Neural progenitor cell (in vitro differentiated cells): Measurements from ENCODE around the gene P2RX4. TPM values are rescaled to one million over a fixed set of nuclear protein-coding genes. Genes with fewer than 3 reads are reported as not detected.
"Not testable (repeated sequence)": the region's sequence is repeated elsewhere in the genome, so short reads cannot be mapped to it uniquely, and the experiment has no call there.

Experiments used
- DNase-seq: peaks from one replicate; pipeline ENCODE4 v3.0.0-alpha.2; 2016; ENCODE audit warnings: low spot score
- H2AFZ ChIP-seq: fragments of 200-600 bp; sonication (generic); replicated peaks from 2 replicates; pipeline ENCODE4 v1.6.1; 2016; ENCODE audit warnings: antibody characterized with exemption
- H3F3A ChIP-seq: fragments of 200-600 bp; sonication (generic); 2 replicates; pipeline ENCODE4 v1.6.1; 2016; ENCODE audit warnings: antibody characterized with exemption, low read depth
- H3K27ac ChIP-seq: fragments of 200-600 bp; sonication (generic); 2 replicates; pipeline ENCODE4 v1.5.1; 2016; ENCODE audit warnings: mild to moderate bottlenecking
- H3K27me3 ChIP-seq: fragments of 200-600 bp; sonication (generic); 2 replicates; pipeline ENCODE4 v1.6.1; 2016; ENCODE audit warnings: mild to moderate bottlenecking, moderate library complexity
- H3K36me3 ChIP-seq: fragments of 200-600 bp; sonication (generic); 2 replicates; pipeline ENCODE4 v1.5.1; 2016
- H3K4me1 ChIP-seq: fragments of 200-600 bp; sonication (generic); 2 replicates; pipeline ENCODE4 v1.6.1; 2016; ENCODE audit warnings: mixed run types
- H3K4me2 ChIP-seq: fragments of 200-600 bp; sonication (generic); 2 replicates; pipeline ENCODE4 v1.6.1; 2016
- H3K4me3 ChIP-seq: fragments of 200-600 bp; sonication (generic); 2 replicates; pipeline ENCODE4 v1.5.1; 2016
- H3K79me2 ChIP-seq: fragments of 200-600 bp; sonication (generic); 2 replicates; pipeline ENCODE4 v1.6.1; 2016; ENCODE audit warnings: low read depth
- H3K9ac ChIP-seq: fragments of 200-600 bp; sonication (generic); 2 replicates; pipeline ENCODE4 v1.6.1; 2016
- H3K9me3 ChIP-seq: fragments of 200-600 bp; sonication (generic); 2 replicates; pipeline ENCODE4 v1.5.1; 2016; ENCODE audit warnings: low read depth
- H4K20me1 ChIP-seq: fragments of 200-600 bp; sonication (generic); 2 replicates; pipeline ENCODE4 v1.6.1; 2016; ENCODE audit warnings: low read depth
- H3K27ac Mint-ChIP-seq: 3 replicates; pipeline ENCODE4 v1.8.0; 2021; ENCODE audit warnings: mixed read lengths
- H3K27me3 Mint-ChIP-seq: 2 replicates; pipeline ENCODE4 v1.8.0; 2022; ENCODE audit warnings: low read depth, mild to moderate bottlenecking, inconsistent platforms, moderate library complexity, mixed read lengths; ENCODE audit not compliant: insufficient read depth
- H3K36me3 Mint-ChIP-seq: 3 replicates; pipeline ENCODE4 v1.8.0; 2021; ENCODE audit warnings: mixed read lengths
- H3K4me1 Mint-ChIP-seq: 3 replicates; pipeline ENCODE4 v1.8.0; 2021; ENCODE audit warnings: mixed read lengths
- H3K4me3 Mint-ChIP-seq: 3 replicates; pipeline ENCODE4 v1.8.0; 2021; ENCODE audit warnings: mild to moderate bottlenecking, moderate library complexity, mixed read lengths
- H3K9me3 Mint-ChIP-seq: 3 replicates; pipeline ENCODE4 v1.8.0; 2020; ENCODE audit warnings: mixed read lengths
- CTCF ChIP-seq: fragments of 200-600 bp; sonication (generic); IDR thresholded peaks from 2 replicates; pipeline ENCODE4 v1.5.1; 2017; ENCODE audit warnings: antibody characterized with exemption, mild to moderate bottlenecking
- EZH2 ChIP-seq: fragments of 200-600 bp; sonication (generic); IDR thresholded peaks from 2 replicates; pipeline ENCODE4 v1.6.1; 2017; ENCODE audit warnings: antibody characterized with exemption, mild to moderate bottlenecking, moderate library complexity
- EZH2phosphoT487 ChIP-seq: fragments of 200-600 bp; sonication (generic); IDR thresholded peaks from 2 replicates; pipeline ENCODE4 v1.6.1; 2017; ENCODE audit warnings: antibody characterized with exemption
- total RNA-seq: library from RNA; depleted of rRNA; stranded (reverse); fragments of >200 nt; gene quantifications from 2 replicates; pipeline ENCODE4 v1.2.3, GENCODE V29; 2015; ENCODE audit warnings: low replicate concordance

Gene P2RX4
- total RNA-seq, 1 donor from 2014 or later, result 10.3 TPM

- Mint-ChIP-seq H3K27me3 (peaks cover 5% of the 10 kb centered on the region), H3K36me3 (peaks cover 3% of the 10 kb centered on the region), H3K4me1 (peaks cover 3% of the 10 kb centered on the region), H3K9me3 (no peaks in the 10 kb centered on the region), H3K4me3 (no peak overlapping the region), H3K27ac (no peak overlapping the region)
- Histone ChIP-seq H3K27ac (no peak overlapping the region), H3K4me3 (no peak overlapping the region), H2AFZ (no peak overlapping the region), H3K9me3 (no peaks in the 10 kb centered on the region), H3K4me2 (no peak overlapping the region), H4K20me1 (no peaks in the 10 kb centered on the region), H3K9ac (no peak overlapping the region), H3K4me1 (no peaks in the 10 kb centered on the region), H3K79me2 (no peaks in the 10 kb centered on the region), H3K36me3 (no peaks in the 10 kb centered on the region), H3K27me3 (no peaks in the 10 kb centered on the region), H3F3A (peaks cover 3% of the 10 kb centered on the region)
- DNase-seq, result no peak
- TF ChIP-seq EZH2phosphoT487 (no peak), EZH2 (no peak), CTCF (no peak)
Observed at GRCh38 chr12:121226399-121226798, 16.5 kb downstream of the P2RX4 start.

DNA sequence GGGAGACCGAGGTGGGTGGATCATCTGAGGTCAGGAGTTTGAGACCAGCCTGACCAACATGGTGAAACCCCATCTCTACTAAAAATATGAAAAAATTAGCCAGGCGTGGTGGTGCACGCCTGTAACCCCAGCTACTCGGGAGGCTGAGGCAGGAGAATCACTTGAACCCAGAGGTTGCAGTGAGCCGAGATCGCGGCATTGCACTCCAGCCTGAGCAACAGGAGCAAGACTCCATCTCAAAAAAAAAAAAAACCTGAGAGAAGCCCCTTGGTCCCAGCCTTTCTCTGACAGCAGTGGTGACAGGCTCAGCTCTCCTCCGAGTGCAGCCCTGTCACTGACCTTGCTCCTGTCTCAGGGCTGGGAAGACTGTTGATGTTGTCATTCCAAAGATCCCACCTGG is 16.9 kb downstream of the P2RX4 start:
- not testable (repeated sequence) for DNase-seq, H4K20me1 ChIP-seq, H3K36me3 Mint-ChIP-seq, H3K4me3 ChIP-seq, H3K4me3 Mint-ChIP-seq, H3K9me3 Mint-ChIP-seq, H3K36me3 ChIP-seq, H3K27me3 ChIP-seq, H3K4me1 Mint-ChIP-seq, H3K79me2 ChIP-seq, H3K4me2 ChIP-seq, H3K27me3 Mint-ChIP-seq, H3F3A ChIP-seq, H3K9me3 ChIP-seq, H3K9ac ChIP-seq, H3K4me1 ChIP-seq, H3K27ac Mint-ChIP-seq, H3K27ac ChIP-seq, H2AFZ ChIP-seq

GRCh38 chr12:121227294-121227693 is 17.4 kb downstream of the P2RX4 start:
- Mint-ChIP-seq H3K27me3 (peaks cover 5% of the 10 kb centered on the region), H3K9me3 (no peaks in the 10 kb centered on the region), H3K4me3 (no peak overlapping the region), H3K36me3 (peaks cover 3% of the 10 kb centered on the region), H3K4me1 (peaks cover 3% of the 10 kb centered on the region), H3K27ac (no peak overlapping the region)
- no peak overlapping the region for H3K4me2 ChIP-seq
- H3K36me3 ChIP-seq, result no peaks in the 10 kb centered on the region
- H3K9me3 ChIP-seq, result no peaks in the 10 kb centered on the region
- H3F3A ChIP-seq, result peaks cover 3% of the 10 kb centered on the region
- no peak overlapping the region for H3K27ac ChIP-seq
- no peak overlapping the region for H3K4me3 ChIP-seq
- H3K79me2 ChIP-seq, result no peaks in the 10 kb centered on the region
- no peaks in the 10 kb centered on the region for H3K4me1 ChIP-seq
- no peak overlapping the region for H3K9ac ChIP-seq
- DNase-seq, result no peak
- no peaks in the 10 kb centered on the region for H4K20me1 ChIP-seq
- TF ChIP-seq EZH2phosphoT487 (no peak), CTCF (no peak), EZH2 (no peak)
- H3K27me3 ChIP-seq, result no peaks in the 10 kb centered on the region
- H2AFZ ChIP-seq, result no peak overlapping the region

DNA sequence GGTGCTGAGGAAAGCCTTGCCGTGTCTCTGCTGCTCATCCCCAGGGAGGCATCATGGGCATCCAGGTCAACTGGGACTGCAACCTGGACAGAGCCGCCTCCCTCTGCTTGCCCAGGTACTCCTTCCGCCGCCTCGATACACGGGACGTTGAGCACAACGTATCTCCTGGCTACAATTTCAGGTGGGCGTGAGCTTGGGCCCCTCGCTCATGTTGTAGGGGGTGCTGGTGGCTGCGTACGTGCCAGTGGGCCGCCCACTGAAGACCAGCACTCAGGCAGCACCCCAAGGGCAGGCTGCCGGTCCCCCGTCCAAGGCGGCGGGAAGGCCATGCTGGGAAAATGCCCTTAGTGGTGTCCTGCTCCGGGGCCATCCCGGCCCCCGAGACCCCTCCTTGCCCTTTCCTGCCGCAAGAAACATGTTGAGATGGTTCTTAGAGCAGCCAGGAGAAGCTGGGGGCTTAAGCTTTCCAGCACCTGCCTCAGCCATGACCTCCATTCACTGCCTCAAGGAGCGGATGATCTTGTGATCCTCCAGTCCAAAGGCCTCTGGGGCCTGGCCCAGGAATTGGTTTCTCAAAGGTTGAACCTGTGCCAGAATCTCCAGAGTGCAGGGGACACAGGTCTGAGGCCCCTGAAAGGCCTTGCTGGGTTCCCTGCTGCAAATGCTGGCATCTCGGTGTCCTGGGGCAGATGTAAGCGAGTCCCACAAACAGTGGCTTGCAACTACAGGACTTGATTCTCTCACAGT is 19.2 kb downstream of the P2RX4 start:
- H3F3A ChIP-seq, result peaks cover 3% of the 10 kb centered on the region
- no peak overlapping the region for H3K4me2 ChIP-seq
- no peak for DNase-seq
- peaks cover 5% of the 10 kb centered on the region for H3K36me3 Mint-ChIP-seq
- TF ChIP-seq EZH2, result no peak
- no peak for TF ChIP-seq EZH2phosphoT487
- TF ChIP-seq CTCF, result no peak
- no peak overlapping the region for H3K27ac ChIP-seq
- peaks cover 3% of the 10 kb centered on the region for H3K4me1 Mint-ChIP-seq
- H3K9me3 Mint-ChIP-seq, result no peaks in the 10 kb centered on the region
- H3K27ac Mint-ChIP-seq, result no peak overlapping the region
- H3K4me3 ChIP-seq, result no peak overlapping the region
- peaks cover 5% of the 10 kb centered on the region for H3K27me3 Mint-ChIP-seq
- H3K9me3 ChIP-seq, result no peaks in the 10 kb centered on the region
- no peak overlapping the region for H3K9ac ChIP-seq
- no peaks in the 10 kb centered on the region for H3K36me3 ChIP-seq
- no peak overlapping the region for H3K4me3 Mint-ChIP-seq
- no peak overlapping the region for H2AFZ ChIP-seq
- no peaks in the 10 kb centered on the region for H4K20me1 ChIP-seq
- H3K4me1 ChIP-seq, result no peaks in the 10 kb centered on the region
- no peaks in the 10 kb centered on the region for H3K79me2 ChIP-seq
- no peaks in the 10 kb centered on the region for H3K27me3 ChIP-seq
